HG03066 (cell line): ENCODE measurements around the gene PCYOX1L.

Experiments
- ATAC-seq: cut with Tn5 transposase; IDR thresholded peaks from one replicate; pipeline ENCODE4 v1.9.1; 2021; ENCODE audit warnings: low read depth; ENCODE audit not compliant: unreplicated experiment

The PCYOX1L gene

DNA sequence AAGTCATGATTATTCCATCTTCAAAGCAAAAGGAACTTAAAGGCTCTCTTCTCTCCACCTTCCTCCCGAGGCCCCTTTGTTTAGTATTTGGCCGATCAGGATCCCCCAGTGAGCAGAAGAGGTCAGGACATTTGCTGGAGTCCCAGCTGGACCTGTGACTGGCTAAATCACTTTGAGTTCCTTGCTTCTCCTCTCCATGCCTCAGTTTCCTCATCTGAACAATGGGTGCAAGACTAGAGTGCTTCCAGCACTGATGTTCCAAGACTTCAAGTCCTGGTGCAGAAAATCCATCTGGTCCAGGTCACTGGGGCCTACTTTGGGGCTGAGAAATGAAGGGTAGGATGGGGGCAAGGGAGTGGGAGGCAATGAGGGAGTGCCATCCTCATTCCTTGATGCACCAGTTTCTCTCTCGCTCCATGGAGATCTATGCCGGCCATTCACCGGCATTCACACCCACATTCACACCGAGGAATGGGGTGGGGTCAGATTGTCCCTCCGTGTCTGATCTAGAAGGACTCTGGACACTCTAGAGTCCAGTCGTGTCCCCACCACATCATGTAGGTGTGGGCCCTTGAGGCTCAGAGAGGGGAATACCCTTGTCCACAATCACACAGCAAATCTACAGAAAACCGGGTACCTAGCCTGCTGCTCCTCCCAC lies 60.0 kb downstream of the PCYOX1L start:
- no peak for ATAC-seq

DNA sequence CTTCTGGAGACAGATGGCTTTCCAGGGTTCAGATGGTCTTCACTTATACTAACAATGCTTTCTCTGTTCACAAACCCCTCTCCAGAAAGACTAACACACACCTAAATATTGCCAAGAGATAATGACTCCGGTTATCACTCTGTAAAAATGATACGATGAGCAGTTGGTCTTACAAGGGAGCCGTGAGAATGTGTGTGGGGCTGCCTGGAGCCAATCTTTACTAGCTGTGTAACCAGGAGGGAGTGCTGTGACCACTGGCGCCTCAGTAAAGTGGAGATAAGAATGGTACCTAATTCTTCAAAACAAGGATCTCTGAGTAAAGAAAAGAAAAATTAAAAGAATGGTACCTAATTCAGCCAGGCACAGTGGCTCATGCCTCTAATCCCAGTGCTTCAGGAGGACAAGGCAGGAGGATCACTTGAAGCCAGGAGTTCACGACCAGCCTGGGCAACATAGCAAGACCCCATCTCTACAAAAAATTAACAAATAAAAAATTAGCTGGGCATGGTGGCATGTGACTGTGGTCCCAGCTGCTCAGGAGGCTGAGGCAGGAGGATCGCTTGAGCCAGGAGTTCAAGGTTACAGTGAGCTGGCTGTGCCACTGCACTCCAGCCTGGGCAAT lies 61.2 kb downstream of the PCYOX1L start:
- ATAC-seq, result no peak
